Mesothelial cell of epicardium (in vitro differentiated cells): Measurements from ENCODE around the gene CACNB1. TPM values are rescaled to one million over a fixed set of nuclear protein-coding genes. Genes with fewer than 3 reads are reported as not detected.
A peak's percentile ranks its signal among the peaks of the same experiment; 100 is the strongest.

ENCODE experiments used
- DNase-seq, 2 experiments: peaks; one replicate each; pipeline ENCODE4 v3.0.0; 2021; ENCODE audit warnings: low spot score in 2 of 2; ENCODE audit not compliant: unreplicated experiment in 2 of 2
- H3K27ac Mint-ChIP-seq: 2 replicates; pipeline ENCODE4 v1.8.0; 2021; ENCODE audit warnings: mixed read lengths
- H3K27me3 Mint-ChIP-seq: 2 replicates; pipeline ENCODE4 v1.8.0; 2021; ENCODE audit warnings: low read depth, mixed read lengths
- H3K36me3 Mint-ChIP-seq: 2 replicates; pipeline ENCODE4 v1.8.0; 2021; ENCODE audit warnings: mixed read lengths
- H3K4me1 Mint-ChIP-seq: 2 replicates; pipeline ENCODE4 v1.8.0; 2021; ENCODE audit warnings: mixed read lengths
- H3K4me3 Mint-ChIP-seq: 2 replicates; pipeline ENCODE4 v1.8.0; 2021; ENCODE audit warnings: mild to moderate bottlenecking, moderate library complexity, mixed read lengths
- H3K9me3 Mint-ChIP-seq: 2 replicates; pipeline ENCODE4 v1.8.0; 2021; ENCODE audit warnings: mixed read lengths
- total RNA-seq: library from RNA; stranded (reverse); gene quantifications from 3 replicates; pipeline ENCODE4 v1.2.1, GENCODE V29; 2021
- TF ChIP-seq, protein P1 (sequence below): fragments of 200-600 bp; sonication (generic); IDR thresholded peaks from one replicate; pipeline ENCODE4 v1.5.0; 2021; ENCODE audit warnings: antibody characterized with exemption; ENCODE audit not compliant: unreplicated experiment

The CACNB1 gene
- total RNA-seq, 1 donor from 2014 or later: 21.6 TPM

DNA sequence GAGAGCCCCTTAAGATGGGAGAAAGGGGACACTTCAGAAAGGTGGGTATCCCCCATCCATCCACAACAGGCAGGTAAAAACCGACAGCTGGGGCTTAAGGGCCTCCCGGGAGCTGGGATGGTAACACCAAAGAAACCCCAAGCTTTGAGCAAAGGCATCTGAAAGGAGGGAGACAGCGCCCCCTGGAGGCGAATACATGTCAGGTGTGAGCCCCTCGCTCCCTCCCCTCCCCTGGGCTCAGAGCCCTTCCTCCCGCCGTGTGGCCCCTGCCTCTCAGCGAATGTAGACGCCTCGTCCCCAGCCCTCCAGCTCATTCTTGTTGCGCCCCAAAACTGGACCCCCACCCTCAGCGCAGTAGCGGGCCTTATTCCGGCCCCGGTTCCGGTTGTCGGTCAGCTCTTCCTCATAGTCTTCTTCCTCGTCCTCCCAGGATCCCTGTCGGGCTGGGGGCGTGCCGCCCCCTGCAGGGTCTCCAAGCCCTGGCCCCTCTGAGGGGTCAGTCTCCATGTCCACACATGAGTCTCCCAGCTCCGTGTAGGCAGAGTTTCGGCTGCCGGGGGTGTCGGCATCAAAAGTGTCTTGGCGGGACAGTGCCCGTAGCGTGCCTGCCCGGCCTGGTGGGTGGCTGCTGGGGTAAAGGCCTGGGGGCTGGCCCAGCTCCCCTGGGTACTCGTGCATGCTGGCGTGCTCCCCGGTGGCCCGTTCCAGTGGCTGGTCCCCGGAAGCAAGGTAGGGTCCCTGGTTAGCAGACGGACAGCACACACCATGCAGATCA, 22.4 kb downstream of the CACNB1 start:
- H3K27ac Mint-ChIP-seq: no peak overlapping the region

GRCh38 chr17:39173526-39174274, 23.8 kb downstream of the CACNB1 start:
- Mint-ChIP-seq H3K4me3 (no peak overlapping the region), H3K9me3 (no peaks in the 10 kb centered on the region), H3K36me3 (peaks cover 17% of the 10 kb centered on the region), H3K27me3 (no peaks in the 10 kb centered on the region), H3K4me1 (no peaks in the 10 kb centered on the region), H3K27ac (no peak overlapping the region)
- DNase-seq: no peak
- TF ChIP-seq, protein P1, sequence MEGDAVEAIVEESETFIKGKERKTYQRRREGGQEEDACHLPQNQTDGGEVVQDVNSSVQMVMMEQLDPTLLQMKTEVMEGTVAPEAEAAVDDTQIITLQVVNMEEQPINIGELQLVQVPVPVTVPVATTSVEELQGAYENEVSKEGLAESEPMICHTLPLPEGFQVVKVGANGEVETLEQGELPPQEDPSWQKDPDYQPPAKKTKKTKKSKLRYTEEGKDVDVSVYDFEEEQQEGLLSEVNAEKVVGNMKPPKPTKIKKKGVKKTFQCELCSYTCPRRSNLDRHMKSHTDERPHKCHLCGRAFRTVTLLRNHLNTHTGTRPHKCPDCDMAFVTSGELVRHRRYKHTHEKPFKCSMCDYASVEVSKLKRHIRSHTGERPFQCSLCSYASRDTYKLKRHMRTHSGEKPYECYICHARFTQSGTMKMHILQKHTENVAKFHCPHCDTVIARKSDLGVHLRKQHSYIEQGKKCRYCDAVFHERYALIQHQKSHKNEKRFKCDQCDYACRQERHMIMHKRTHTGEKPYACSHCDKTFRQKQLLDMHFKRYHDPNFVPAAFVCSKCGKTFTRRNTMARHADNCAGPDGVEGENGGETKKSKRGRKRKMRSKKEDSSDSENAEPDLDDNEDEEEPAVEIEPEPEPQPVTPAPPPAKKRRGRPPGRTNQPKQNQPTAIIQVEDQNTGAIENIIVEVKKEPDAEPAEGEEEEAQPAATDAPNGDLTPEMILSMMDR: no peak

More for the DNA sequence above, 22.4 kb downstream of the CACNB1 start:
- Mint-ChIP-seq H3K4me3 (no peak overlapping the region), H3K27me3 (no peaks in the 10 kb centered on the region), H3K4me1 (no peaks in the 10 kb centered on the region), H3K9me3 (no peaks in the 10 kb centered on the region), H3K36me3 (peaks cover 17% of the 10 kb centered on the region)
- peak; percentile 73 to 83 for DNase-seq
- TF ChIP-seq, protein P1: peak; percentile 95

GRCh38 chr17:39173080-39173479, 24.4 kb downstream of the CACNB1 start:
- H3K27ac Mint-ChIP-seq: no peak overlapping the region
- H3K4me3 Mint-ChIP-seq: no peak overlapping the region
- TF ChIP-seq, protein P1: no peak
- no peaks in the 10 kb centered on the region for H3K27me3 Mint-ChIP-seq
- no peaks in the 10 kb centered on the region for H3K4me1 Mint-ChIP-seq
- H3K36me3 Mint-ChIP-seq: peaks cover 17% of the 10 kb centered on the region
- no peak for DNase-seq
- H3K9me3 Mint-ChIP-seq: no peaks in the 10 kb centered on the region

GRCh38 chr17:39171933-39172332, 25.5 kb downstream of the CACNB1 start:
- Mint-ChIP-seq H3K27ac (no peak overlapping the region), H3K4me1 (peaks cover 6% of the 10 kb centered on the region), H3K36me3 (peaks cover 6% of the 10 kb centered on the region), H3K27me3 (no peaks in the 10 kb centered on the region), H3K4me3 (no peak overlapping the region), H3K9me3 (no peaks in the 10 kb centered on the region)
- TF ChIP-seq, protein P1: no peak
- DNase-seq: no peak

GRCh38 chr17:39170558-39170957, 26.9 kb downstream of the CACNB1 start:
- TF ChIP-seq, protein P1: no peak
- Mint-ChIP-seq H3K4me3 (no peak overlapping the region), H3K36me3 (no peaks in the 10 kb centered on the region), H3K27me3 (peaks cover 11% of the 10 kb centered on the region), H3K9me3 (no peaks in the 10 kb centered on the region), H3K27ac (no peak overlapping the region), H3K4me1 (peaks cover 16% of the 10 kb centered on the region)
- DNase-seq: no peak
